Stimulated activated CD8-positive, alpha-beta memory T cell treated with anti-CD3 and anti-CD28 coated beads, Interleukin-2, amount 100 ng/mL, for 48 hours (primary cell): ENCODE results near the gene TMTC1.
A peak's percentile ranks its signal among the peaks of the same experiment; 100 is the strongest.
"Not testable (repeated sequence)": the region's sequence is repeated elsewhere in the genome, so short reads cannot be mapped to it uniquely, and the experiment has no call there.

Experiments
- DNase-seq, 2 donors: peaks; one replicate each; pipeline ENCODE4 v3.0.0-alpha.2; 2020; ENCODE audit warnings: low read depth in 2 of 2

TMTC1 gene

GRCh38 chr12:29572938-29573337, 210.8 kb downstream of the TMTC1 start:
- DNase-seq, result no peak

- DNase-seq, result no peak
Observed at GRCh38 chr12:29572464-29572863, 211.3 kb downstream of the TMTC1 start.

- DNase-seq, result no peak
Observed at GRCh38 chr12:29569132-29569757, 214.5 kb downstream of the TMTC1 start.

- no peak for DNase-seq
Observed at GRCh38 chr12:29566441-29566840, 217.3 kb downstream of the TMTC1 start.

DNA sequence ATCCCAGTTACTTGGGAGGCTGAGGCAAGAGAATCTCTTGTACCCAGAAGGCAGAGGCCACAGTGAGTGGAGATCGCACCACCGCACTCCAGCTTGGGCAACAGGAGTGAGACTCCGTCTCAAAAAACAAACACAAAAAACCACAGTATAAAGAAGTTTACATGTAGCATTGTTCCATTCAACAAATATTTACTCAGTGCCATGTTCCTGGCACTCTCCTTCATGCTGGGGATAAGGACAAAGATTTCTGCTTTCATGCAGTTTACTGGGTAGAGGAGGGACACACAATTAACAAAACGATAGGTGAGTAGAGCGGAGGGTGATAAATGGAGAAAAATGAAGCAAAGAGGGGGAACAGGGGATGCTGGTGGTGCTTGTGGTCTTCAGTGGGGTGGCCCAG, 218.0 kb downstream of the TMTC1 start:
- no peak for DNase-seq

DNA sequence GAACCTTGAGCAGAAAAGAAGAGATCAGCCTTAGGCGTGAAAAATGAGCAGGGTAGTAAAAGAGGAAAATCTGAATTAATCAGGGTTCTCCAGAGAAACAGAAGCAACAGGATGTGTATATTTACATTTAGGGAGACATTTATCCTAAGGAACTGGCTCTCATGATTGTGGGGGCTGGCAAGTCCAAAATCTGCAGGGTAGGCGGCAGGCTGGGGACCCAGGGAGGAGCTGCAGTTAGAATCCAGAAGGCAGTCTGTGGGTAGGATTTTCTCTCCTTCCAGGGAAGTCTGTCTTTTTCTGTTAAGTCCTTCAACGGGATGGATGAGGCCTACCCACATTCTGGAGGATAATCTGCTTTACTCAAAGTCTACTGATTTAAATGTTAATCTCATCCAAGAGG, 218.8 kb downstream of the TMTC1 start:
- no peak for DNase-seq

- no peak for DNase-seq
Observed at GRCh38 chr12:29563636-29564035, 220.1 kb downstream of the TMTC1 start.

DNA sequence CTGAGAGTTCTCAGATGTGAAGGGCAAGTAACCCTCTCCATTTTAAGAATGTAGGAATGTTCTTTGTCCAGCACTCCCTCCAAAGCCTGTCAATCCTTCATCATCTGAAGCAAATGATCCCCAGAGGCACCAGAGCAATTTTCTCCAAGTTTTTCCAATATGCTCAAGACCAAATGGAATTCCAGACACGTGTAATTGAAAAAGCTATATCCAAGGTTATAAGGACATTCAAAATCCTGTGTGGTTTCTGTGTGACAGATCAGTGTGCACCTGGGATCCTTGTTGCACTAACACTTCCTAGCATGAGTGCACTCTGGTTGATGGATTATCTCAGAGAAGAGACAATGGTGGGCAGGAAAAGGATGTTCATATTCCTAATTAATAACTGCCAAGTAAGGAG, 220.7 kb downstream of the TMTC1 start:
- no peak for DNase-seq

GRCh38 chr12:29562110-29562804, 221.5 kb downstream of the TMTC1 start:
- DNase-seq, result no peak

DNA sequence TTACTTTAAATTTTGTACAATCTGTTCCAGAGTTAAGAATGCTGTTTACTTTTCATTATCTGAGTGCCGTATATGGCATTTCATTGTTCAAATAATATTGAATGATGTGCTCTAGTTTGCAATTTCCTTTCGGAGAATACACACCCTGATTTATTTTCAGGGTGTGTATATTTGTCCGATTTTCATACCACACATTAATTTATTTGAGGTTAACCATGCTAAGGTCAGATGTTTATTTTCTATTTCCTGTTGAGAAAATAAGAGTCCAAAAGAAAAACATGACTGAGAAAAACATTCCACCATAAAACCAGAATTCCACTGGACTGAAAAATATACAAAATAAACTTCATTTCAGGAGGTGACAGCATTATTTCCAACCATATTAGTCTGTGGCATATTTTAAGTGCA, 222.1 kb downstream of the TMTC1 start:
- DNase-seq, result no peak

- DNase-seq, result no peak
Observed at GRCh38 chr12:29559198-29559597, 224.5 kb downstream of the TMTC1 start.

GRCh38 chr12:29556363-29556762, 227.4 kb downstream of the TMTC1 start:
- DNase-seq, result no peak

GRCh38 chr12:29555451-29555850, 228.3 kb downstream of the TMTC1 start:
- not testable (repeated sequence) for DNase-seq

DNA sequence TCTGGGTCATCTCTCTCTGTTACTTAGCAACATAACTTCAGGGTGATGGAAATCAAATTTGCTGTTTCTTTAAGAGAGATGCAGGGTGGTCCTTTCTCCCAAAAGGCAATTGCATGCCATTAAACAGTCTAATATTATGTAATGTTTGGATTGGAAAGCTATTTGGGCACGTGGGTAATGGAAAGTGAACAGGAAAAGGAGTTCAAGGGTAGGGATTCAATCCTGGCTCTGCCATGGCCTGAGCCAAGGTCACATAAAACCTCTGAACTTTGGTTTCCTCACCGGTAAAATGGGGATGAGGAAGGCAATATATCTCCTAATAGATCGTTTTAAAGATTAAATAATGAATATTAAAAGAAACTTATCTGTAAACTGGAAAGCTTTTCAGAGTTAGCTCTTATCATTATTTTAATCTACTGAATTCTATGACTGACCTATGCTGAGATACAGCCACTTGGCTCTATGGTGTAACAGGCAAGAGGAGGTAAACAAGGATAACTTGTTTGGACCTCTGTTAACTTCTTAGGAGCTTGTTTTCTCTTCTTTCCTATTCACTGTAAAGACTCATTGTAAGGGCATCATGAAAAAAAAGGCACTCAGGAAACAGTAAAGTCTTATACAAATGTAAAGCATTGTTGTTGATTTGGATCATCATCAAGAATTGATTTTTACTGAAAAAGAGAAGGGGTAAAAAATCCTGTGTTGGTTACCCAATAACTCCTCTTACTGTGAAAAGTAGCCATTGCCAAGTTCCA, 230.6 kb downstream of the TMTC1 start:
- DNase-seq, result no peak

DNA sequence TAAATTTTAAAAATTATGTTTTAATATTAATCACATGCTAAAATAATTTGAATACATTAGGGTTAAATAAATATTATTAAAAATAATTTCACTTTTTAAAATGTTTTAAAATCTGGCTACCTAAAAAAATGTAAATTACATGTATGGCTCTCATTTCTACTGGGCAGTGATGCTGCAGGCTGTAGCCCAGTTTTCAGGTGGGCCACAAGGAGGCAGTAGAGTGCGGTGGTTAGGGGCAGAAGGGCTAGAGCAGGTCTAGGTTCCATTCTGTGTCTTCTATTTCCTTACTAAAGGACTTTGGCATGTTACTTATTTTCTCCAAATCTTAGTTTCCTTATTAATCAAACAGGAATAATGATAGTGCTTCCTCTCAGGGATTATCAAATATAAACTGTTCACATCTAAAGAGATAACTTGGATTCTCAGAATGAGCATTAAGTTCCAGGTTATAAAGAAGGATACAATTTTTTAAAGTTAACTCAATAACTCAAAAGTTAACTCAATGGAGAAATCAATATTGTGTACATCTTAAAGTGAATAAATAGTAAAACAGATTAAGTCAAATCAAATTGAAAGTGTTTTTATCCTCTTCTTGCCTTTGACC, 231.3 kb downstream of the TMTC1 start:
- DNase-seq, result peak; percentile 34 to 54

- DNase-seq, result no peak
Observed at GRCh38 chr12:29551812-29552211, 231.9 kb downstream of the TMTC1 start.

DNA sequence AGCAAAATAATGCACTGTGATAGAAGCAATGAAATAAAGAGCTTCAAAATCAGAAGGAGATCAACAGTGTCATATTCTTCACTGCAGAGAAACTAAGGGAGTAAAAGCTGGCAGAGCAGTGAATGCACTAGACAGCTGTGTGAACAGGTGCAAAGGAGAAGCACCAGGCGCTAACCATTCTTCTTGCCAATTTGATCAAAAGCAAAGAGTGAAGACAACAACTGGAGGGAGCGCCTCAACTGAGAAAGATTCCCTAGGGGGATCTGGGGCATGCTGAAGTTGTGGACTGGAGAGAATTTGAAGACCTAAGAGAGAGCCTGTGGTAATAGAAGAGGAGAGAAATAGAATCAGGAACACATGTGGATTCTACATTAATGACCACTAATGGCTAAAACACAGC, 235.9 kb downstream of the TMTC1 start:
- no peak for DNase-seq

- DNase-seq, result no peak
Observed at GRCh38 chr12:29547151-29547632, 236.6 kb downstream of the TMTC1 start.

- DNase-seq, result no peak
Observed at GRCh38 chr12:29546000-29546399, 237.7 kb downstream of the TMTC1 start.

- DNase-seq, result no peak
Observed at GRCh38 chr12:29545102-29545467, 238.7 kb downstream of the TMTC1 start.

- DNase-seq, result no peak
Observed at GRCh38 chr12:29544428-29545101, 239.2 kb downstream of the TMTC1 start.

DNA sequence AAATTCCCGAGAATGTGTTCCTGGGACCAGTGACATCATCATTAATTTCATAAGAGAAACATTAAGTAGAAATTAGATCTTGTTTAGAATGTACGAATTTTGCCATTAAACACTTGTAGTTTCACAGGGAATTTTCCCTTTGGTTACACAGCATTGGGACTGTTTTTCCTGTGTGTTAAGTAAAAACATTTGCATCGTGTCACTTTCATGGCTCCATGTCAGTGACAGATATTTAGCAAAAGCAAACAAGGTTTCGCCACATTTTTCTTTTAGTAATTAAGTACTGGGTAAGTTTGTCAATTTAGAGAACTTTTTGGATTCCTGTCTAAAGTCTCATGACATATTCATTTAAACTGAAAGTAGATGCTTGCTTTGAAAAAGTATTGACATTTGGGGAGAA, 240.7 kb downstream of the TMTC1 start:
- DNase-seq, result no peak
